AML-193 (cell line): ENCODE data around the gene ZYX.
"Not testable (repeated sequence)": the region's sequence is repeated elsewhere in the genome, so short reads cannot be mapped to it uniquely, and the experiment has no call there.

Experiments used
- DNase-seq, 2 experiments: peaks; one replicate each; lab custom pipeline; 2025; lab: John Stamatoyannopoulos, UW

The ZYX gene

DNA sequence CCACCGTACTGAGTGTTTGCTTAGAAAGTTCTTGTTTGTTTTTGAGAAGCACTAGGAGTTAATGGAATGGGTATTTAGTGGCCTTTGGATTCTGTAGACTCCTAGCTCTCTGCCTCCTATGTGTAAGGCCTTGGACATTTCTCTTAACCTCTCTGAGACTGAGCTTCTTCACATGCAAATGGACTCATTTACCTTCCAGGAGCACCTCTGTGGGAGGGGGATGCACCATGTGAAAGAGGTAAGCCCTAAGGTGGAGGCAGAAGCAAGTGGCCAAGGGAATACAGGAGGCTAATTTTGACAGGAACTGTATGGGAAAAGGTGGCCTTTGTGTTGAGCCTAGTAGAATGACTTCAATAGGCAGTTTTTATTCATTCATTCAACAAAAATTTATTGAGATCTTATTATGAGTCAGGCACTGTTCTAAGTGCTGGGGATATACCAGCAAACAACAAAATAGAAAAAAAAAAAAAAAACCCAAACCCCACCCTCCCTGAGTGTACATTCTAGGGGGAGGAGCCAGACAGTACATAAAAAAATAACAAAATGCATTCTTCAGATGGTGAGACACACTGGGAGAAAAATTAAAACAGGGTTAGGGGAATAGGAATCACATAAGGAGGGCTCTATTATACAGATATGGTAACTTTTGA, 36.7 kb downstream of the ZYX start:
- DNase-seq, result no peak

DNA sequence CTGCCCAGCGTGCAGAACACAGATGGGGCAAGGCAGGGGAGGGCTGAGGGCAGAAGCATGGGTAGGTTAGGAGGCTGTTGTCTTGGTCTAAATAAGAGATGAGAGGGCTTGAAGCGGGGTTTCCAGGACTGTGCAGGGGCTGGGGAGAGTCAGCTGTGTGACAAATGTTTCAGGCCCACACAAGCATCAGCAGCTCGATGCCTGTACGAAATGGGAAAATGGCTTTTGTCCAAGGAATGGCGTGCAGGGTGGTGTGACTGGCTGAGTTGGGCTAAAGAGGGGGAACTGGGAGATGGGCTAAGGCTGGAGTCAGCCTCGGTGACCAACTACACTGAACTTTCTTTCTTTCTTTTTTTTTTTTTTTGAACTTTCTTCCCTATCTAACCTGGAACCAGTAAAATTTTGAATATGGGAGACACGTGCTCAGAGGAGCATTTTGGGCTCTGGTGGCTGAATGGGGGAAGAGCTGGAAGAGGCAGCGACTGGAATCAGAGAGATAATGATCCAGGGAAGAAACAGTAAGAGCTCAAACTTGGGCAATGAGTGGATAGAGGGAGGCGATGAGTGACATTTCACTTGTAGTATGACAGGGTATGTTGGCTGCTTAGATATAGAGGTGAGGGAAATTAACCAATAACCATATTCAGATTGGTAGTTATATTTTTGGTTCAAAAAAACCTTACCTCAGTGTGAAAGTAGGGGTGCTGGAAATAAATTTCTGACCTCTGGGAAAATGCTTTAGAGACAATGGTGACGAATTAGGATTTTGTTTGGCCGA, 37.7 kb downstream of the ZYX start:
- DNase-seq, result no peak

DNA sequence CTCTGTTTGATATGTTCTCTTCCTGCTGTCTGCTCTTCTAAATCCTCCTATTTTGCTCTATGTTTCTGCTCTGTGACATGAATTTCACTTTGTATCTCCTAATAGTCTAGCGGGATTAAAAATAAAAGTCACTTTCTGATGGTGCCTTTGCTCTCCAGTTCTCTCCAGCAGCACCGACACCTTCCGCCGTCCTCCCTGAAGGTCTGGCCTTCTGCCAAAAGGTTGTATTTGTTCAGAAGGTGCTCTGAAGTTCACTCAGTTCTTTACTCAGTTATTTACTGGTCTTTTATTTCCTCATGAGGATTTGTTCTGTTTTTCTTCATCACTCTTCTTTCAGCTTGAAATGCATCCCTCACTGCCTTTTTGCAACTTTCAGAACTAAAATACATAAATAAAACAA, 38.7 kb downstream of the ZYX start:
- DNase-seq, result no peak

DNA sequence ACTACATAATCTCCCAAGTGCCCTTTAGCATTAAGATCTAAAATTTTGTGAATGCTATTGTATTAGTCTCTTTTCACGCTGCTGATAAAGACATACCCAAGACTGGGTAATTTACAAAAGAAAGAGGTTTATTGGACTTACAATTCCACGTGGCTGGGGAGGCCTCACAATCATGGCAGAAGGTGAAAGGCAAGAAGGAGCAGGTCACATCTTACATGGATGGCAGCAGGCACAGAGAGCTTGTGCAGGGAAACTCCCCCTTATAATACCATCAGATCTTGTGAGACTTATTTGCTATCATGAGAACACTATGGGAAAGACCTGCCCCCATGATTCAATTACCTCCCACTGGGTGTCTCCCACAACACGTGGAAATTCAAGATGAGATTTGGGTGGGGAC, 39.5 kb downstream of the ZYX start:
- DNase-seq, result not testable (repeated sequence)

DNA sequence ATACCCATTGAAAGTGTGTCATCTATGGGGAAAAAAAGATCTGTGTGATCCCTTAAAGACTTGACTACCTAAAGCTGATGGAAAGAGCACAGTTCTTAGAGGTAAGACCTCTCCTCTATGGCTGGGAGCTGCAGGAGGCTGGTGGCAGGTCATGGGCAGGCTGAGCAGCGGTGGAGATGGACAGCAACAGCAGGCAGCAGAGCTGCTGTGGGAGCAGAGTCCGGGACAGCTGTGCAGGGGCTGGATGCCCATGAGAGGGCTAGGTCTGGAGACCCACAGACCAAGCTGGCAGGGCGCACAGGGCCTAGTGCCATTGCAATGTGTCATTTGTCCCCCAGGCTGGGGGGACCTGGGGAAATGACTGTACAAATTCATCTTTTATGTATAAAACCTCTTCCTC, 40.9 kb downstream of the ZYX start:
- DNase-seq, result no peak

DNA sequence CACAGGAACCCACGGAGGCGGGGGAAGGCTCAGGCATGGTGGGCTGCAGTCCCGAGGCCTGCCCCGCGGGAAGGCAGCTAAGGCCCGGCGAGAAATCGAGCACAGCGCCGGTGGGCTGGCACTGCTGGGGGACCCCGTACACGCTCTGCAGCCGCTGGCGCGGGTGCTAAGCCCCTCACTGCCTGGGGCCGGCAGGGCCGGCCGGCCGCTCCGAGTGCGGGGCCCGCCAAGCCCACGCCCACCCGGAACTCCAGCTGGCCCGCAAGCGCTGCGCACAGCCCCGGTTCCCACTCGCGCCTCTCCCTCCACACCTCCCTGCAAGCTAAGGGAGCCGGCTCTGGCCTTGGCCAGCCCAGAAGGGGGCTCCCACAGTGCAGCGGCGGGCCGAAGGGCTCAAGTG, 43.3 kb downstream of the ZYX start:
- not testable (repeated sequence) for DNase-seq

DNA sequence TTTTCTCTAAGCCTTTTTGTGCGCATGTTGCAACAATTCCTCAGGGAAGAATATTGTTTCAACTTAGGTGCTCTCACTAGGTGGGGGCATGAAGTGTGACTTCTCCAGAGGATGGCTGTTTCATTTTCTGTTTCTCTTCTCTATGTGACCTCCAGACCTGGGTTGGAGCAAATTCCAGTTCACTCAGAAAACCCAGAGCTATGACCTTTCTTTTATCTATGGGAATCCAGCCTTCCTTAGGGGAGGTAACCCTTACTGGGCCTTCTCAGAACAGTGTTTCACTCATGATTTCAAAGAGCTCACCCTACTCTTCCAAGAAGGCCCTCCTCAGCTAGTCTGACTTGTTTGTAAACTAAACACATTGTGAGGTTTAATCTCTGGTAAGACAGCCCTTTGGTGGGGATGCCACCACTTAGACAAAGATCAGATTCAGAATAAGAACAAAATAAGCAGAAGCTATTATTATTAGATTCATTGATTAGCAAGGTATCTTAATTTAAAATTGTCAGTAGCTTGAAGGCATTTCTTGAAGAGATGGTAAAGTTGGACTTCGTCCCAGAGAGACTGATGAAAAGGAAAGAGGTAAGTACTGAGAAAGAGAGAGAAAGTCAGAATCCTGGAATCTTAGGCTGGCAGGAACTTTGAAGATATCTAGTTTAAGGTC, 45.5 kb downstream of the ZYX start:
- no peak for DNase-seq

DNA sequence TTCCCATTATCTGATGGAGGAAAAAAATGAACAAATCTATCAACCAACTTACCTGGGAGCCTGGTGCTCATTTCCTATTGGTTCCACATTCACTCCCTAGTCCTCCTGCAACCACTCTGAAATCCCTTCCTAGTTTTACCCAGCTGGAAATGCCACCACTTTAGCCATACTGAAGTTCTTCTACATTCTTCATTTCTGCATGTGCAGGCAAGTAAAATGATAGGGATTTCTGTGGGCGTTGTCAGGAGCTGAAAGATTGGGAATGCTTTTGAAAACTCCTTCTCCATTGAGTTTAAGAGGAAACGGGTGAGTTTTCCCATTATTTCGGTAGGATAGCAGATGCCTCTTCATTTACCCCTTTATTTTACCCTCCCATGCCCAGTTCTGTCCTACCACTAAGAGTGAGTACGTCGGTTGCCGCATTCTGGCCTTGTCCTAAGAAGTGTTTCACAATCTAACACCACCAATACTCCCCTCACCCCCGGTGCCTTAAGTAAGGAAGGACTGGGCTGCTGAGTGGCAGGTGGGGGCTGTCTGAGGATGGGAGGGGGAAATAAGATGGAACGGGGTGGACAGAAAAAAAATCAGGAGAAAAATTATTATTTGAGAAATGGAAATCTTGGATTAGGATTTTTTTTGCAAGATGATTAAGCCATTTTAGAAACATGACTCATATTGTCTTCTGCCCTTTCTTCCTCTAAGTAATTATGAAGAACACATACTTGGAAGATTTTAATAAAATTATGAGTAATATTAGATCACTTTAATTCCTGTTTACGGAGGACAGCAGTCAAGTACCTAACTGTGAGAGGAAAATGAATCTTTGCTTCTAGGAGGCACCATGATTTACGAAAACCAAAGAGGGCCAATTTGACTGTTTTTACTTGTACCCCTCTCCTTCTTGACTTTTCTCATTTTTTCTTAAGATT, 48.9 kb downstream of the ZYX start:
- no peak for DNase-seq

DNA sequence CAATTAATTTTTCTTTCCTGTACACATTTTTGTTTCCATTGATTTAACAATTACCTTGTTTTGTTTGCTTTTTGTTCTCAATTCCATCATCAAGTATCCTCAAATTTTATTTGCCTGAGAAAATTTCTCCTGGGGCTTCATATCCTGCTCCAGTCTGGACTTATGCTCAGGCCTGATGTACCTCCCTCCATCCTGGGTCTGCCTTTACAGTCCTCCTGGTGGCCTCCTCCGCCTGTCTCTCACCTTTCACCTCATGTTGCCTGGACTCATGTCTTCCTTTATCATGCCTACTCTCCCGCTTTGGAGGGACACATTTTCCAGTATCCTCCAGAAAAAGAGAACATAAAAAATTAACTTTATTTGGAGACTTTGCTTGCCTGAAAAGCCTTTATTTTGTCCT, 50.0 kb downstream of the ZYX start:
- no peak for DNase-seq

DNA sequence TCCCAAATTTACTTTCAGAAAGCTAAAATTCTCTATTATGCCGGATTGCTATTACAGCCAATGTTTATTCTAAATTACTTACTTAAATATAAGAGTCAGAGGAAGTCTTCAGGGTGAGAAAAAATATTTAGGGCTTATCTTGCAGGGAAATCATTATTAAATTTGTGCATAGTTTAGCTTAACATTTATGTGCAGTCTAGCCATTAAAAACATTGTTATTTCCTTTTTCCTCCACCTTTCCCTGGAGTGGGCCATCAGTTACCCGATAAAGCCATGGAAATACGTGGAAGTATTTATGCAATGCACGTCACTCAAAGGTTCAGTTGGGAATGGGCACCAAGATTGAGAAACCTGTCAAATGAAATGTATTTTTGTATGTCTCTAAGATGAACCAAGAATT, 52.6 kb downstream of the ZYX start:
- no peak for DNase-seq

DNA sequence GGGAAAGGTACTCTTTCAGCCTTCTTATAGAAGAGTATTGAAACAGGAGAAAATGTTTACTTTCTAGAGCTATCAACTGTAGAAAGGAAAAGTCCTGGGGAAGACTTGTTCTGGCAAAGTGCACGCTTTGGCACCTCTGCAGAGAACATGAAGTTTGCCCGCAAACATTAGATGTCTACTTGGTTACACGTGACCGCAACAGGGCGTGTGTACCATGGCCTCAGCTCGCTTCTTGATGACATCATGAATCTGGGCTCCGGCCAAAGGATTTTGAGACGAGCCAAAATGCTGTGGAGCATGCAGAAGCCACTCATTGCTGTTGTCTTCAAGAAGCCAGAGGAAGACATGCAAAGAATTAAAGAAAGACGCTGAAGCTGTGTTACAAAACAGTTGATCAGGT, 53.5 kb downstream of the ZYX start:
- no peak for DNase-seq

DNA sequence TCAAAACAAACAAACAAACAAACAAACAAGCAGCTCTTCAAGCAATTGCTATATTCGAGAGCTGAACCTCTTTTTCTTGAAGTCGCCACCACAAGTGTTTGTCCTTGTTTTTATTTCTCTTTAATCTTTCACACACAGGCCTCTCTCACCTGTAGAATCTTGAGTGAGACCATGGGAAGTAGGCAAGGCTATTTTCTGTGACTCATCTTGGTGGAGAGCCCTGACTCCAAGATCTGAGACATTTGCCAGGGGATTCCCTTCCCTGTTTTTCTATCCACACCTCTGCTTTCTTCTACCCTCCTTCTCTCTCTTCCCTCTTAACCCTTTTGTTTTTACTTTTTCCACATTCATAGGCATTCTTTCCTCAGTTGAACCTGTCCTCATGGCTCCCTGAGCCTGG, 54.1 kb downstream of the ZYX start:
- no peak for DNase-seq

DNA sequence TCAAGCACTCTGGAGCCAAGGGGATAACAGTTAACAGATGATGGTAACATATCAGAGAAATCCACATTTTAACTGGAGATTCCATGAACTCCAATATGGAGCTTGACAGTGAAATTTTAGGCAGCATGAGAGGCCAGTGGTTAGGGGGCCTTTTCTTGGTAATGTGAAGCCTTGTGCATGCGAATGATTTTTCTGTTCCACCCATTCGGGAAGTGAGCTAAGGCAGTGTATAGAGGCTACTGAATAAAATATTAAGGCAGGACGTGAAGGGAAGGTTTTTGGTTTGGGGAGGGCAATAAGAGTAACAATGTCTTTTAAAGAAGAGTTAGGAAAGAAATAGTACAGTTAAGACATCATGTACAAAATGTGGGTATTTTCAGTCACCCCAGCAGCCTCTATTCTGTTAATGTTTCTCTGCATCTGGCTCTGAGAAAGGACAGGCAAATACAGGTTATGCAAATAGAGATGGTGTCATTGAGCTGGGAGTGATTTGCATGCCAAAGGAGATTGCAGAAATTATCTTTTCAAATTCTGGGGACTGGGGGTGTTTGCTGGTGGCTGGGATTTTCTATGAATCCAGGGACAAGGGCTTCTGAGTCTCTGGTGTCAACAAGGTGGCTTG, 55.3 kb downstream of the ZYX start:
- no peak for DNase-seq

DNA sequence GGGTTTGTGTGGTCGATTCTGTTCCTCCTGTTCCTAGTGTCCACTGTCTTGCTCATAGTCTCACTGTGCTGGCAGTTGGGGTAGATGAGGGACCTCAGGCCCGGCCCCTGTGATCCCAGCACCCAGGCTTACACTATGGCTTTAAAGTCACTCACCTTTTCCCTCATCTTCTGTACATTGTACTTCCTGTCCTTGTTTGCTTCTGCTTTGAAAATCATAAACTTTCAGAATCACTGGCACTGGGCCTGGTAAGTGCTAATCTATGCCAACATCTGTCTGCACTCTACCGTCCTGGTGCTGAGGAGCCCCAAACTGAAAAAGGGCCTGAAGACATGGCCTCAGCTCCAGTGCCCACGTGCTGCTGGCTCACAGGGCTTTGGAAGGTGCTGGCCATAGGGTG, 56.4 kb downstream of the ZYX start:
- no peak for DNase-seq

DNA sequence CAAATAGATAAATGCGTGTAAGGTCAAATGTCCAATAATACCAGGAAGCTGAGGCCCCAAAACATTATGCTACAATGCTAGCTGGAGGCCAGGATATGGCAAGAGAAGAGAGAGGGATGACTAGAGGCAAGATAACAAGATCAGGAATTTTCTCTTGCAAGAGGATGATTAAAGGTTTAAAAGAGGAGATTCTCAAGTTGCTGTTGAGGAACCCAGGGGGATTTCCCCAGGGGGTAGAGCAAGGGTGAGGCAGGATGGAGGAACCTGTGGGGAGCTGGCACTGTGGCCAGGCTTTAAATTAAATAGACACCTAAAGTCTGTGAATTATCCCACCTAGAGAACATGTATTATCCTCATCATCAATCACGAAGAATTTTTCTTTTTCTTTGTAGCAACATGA, 58.7 kb downstream of the ZYX start:
- DNase-seq, result no peak
